Chondrocyte (in vitro differentiated cells): ENCODE measurements around the gene TMEM256. TPM values are rescaled to one million over a fixed set of nuclear protein-coding genes. Genes with fewer than 3 reads are reported as not detected.

Source experiments
- DNase-seq: peaks from one replicate; pipeline ENCODE4 v3.0.0; 2021; ENCODE audit warnings: mixed read lengths, low spot score
- H3K27ac Mint-ChIP-seq: one replicate; pipeline ENCODE4 v1.8.0; 2021; ENCODE audit warnings: mild to moderate bottlenecking, moderate library complexity, mixed read lengths; ENCODE audit not compliant: unreplicated experiment
- H3K27me3 Mint-ChIP-seq: 2 replicates; pipeline ENCODE4 v1.8.0; 2021; ENCODE audit warnings: low read depth, mixed read lengths
- H3K36me3 Mint-ChIP-seq: 2 replicates; pipeline ENCODE4 v1.8.0; 2021; ENCODE audit warnings: low read depth, mixed read lengths
- H3K4me1 Mint-ChIP-seq: 2 replicates; pipeline ENCODE4 v1.8.0; 2021; ENCODE audit warnings: low read depth, mild to moderate bottlenecking, mixed read lengths
- H3K4me3 Mint-ChIP-seq: one replicate; pipeline ENCODE4 v1.8.0; 2021; ENCODE audit warnings: mild to moderate bottlenecking, moderate library complexity, mixed read lengths; ENCODE audit not compliant: unreplicated experiment
- H3K9me3 Mint-ChIP-seq: 2 replicates; pipeline ENCODE4 v1.8.0; 2021; ENCODE audit warnings: low read depth, mixed read lengths
- total RNA-seq: library from RNA; stranded (reverse); gene quantifications from 3 replicates; pipeline ENCODE4 v1.2.1, GENCODE V29; 2021
- TF ChIP-seq, protein P1 (sequence below): fragments of 200-600 bp; sonication (generic); IDR thresholded peaks from 2 replicates; pipeline ENCODE4 v1.5.0; 2021; ENCODE audit warnings: antibody characterized with exemption, mild to moderate bottlenecking, moderate library complexity

TMEM256 gene
- total RNA-seq, 1 donor from 2014 or later: 34.3 TPM

DNA sequence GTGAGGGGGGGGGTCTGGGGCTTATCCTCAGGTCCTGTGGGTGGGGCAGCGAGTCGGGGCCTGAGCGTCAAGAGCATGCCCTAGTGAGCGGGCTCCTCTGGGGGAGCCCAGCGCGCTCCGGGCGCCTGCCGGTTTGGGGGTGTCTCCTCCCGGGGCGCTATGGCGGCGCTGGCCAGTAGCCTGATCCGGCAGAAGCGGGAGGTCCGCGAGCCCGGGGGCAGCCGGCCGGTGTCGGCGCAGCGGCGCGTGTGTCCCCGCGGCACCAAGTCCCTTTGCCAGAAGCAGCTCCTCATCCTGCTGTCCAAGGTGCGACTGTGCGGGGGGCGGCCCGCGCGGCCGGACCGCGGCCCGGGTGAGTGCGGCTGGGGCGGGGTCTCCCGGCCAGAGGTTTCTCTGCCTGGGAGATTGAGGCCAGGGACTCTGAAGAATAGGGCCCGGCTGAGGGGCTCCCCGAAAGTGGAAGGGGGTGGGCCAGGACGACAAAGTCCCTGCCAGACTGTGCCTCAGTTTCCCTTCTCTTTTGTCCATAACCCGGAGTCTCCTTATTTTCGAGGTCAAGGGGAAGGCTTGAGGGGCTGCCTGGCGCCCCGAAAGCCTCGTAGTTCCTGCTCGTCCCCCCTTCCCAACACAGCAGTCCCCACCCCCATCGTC is 35.7 kb upstream of the TMEM256 start, which contains the start of gene FGF11:
Gene FGF11, plus strand, starts transcription at position 51 of the 651 bp plus-strand sequence. Its CDS starts 109 bp downstream, at position 160.
- Mint-ChIP-seq H3K27ac (peak within 1 kb of the TSS; percentile 59), H3K4me1 (peaks cover 65% of the 10 kb centered on the region), H3K4me3 (peak within 1 kb of the TSS; percentile 87), H3K27me3 (no peaks in the 10 kb centered on the region), H3K9me3 (no peaks in the 10 kb centered on the region), H3K36me3 (no peaks in the 10 kb centered on the region)
- DNase-seq: no peak
- TF ChIP-seq, protein P1, sequence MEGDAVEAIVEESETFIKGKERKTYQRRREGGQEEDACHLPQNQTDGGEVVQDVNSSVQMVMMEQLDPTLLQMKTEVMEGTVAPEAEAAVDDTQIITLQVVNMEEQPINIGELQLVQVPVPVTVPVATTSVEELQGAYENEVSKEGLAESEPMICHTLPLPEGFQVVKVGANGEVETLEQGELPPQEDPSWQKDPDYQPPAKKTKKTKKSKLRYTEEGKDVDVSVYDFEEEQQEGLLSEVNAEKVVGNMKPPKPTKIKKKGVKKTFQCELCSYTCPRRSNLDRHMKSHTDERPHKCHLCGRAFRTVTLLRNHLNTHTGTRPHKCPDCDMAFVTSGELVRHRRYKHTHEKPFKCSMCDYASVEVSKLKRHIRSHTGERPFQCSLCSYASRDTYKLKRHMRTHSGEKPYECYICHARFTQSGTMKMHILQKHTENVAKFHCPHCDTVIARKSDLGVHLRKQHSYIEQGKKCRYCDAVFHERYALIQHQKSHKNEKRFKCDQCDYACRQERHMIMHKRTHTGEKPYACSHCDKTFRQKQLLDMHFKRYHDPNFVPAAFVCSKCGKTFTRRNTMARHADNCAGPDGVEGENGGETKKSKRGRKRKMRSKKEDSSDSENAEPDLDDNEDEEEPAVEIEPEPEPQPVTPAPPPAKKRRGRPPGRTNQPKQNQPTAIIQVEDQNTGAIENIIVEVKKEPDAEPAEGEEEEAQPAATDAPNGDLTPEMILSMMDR: no peak

DNA sequence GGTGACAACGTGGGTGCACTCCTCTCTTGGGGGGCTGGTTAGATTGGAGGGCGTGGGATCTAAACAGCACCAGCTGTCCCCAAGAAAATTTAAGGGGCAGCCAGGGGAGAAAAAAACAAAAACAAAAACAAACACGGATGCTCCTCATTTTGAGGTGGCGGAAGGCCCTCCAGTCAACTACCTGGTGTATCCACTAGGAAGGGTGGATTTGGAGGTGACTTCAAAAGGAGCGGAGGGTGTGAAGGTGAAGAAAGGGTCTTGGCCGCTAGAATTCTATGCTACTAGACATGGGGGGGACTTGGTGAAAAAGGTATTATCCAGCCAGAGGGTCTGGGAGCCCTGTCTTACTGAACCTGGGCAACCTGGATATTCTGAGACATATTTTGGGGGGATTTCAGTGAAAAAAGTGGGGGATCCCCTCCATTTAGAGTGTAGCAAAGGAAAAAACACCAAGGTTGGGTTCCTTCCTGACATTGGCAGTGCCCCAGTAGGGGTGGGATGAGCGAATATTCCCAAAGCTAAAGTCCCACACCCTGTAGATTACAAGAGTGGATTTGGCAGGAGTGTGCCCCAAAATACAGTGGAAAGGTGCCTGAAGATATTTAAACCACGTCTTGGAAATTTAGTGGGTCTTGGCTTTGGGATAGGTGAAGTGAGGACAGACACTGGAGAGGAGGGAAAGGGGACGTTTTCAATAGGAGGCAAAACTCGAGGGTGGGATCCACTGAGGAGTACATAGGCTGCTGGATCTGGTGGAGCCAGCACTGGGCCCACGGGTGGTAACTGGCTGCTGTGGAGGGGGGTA is 35.0 kb upstream of the TMEM256 start:
- no peaks in the 10 kb centered on the region for H3K27me3 Mint-ChIP-seq
- H3K36me3 Mint-ChIP-seq: no peaks in the 10 kb centered on the region
- H3K9me3 Mint-ChIP-seq: no peaks in the 10 kb centered on the region
- H3K27ac Mint-ChIP-seq: no peak overlapping the region
- H3K4me1 Mint-ChIP-seq: peaks cover 58% of the 10 kb centered on the region
- peak overlapping the region; percentile 87 for H3K4me3 Mint-ChIP-seq
- DNase-seq: no peak
- TF ChIP-seq, protein P1: no peak

DNA sequence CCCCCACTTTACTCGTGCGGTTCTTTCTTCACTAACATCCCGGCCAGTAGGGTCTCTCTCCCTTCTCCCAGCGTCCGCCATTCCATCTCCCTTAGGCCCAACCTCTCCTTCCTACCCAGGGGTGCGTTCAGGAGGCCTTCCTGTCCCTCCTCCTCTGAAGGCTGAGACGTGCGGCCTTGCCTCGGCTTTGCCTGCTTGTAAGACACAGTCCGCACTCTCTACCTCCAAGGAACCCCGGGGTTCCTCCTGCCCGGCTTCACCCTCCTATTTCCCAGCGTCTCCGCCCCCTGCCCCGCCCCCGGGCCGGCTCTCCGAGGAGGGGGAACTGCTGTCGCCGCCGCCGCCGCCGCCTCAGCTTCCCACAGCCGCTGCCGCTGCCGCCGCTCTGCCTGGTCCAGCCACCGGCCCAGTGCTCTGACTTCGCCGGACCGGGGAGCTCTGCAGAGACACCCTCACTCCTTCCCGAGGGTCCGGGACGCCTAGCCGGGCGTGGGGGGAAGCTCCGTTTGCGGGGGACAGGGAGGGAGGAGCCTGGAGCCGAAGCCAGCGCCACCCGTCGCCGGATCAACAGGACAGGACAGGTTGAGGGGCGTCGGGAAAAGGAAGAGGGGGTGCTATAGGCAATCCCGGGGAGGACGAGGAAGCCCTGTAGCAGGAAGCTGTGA is 34.2 kb upstream of the TMEM256 start:
- DNase-seq: no peak
- TF ChIP-seq, protein P1: no peak
- Mint-ChIP-seq H3K4me1 (peaks cover 53% of the 10 kb centered on the region), H3K4me3 (peak overlapping the region; percentile 87), H3K9me3 (no peaks in the 10 kb centered on the region), H3K27ac (peak overlapping the region; percentile 54), H3K27me3 (no peaks in the 10 kb centered on the region), H3K36me3 (no peaks in the 10 kb centered on the region)

DNA sequence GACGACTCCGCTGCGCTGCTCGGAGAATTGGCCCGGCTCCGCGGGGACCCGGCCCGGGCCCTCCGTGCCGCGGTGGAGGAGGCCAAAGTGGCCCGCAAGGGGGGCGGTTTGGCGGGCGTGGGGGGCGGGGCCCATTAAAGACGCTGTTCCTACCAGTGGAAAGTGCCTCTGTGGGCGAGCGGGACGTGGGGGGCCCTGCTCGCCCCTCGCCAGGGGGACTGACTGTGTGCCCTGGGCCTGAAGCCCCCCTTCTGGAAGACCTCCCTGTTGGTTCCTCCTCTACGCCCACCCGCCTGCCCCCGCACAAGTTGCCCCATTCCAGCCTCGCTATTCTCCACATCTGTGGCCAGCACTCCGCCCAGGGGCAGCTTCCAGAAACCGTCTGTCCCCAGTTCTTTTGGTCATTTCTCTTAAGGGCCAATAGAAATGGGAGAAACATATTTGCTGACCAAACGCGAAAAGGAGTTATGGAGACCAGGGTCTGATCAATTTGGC is 33.5 kb upstream of the TMEM256 start:
- Mint-ChIP-seq H3K36me3 (no peaks in the 10 kb centered on the region), H3K27ac (no peak overlapping the region), H3K4me1 (peaks cover 53% of the 10 kb centered on the region), H3K4me3 (peak overlapping the region; percentile 87), H3K27me3 (no peaks in the 10 kb centered on the region), H3K9me3 (no peaks in the 10 kb centered on the region)
- TF ChIP-seq, protein P1: peak; percentile 35
- no peak for DNase-seq
